ENCODE data around the gene SPAG8. TPM values are rescaled to one million over a fixed set of nuclear protein-coding genes. Genes with fewer than 3 reads are reported as not detected.

The SPAG8 gene
- total RNA-seq, 1 experiment from 2014 or later = 0.07 TPM

DNA sequence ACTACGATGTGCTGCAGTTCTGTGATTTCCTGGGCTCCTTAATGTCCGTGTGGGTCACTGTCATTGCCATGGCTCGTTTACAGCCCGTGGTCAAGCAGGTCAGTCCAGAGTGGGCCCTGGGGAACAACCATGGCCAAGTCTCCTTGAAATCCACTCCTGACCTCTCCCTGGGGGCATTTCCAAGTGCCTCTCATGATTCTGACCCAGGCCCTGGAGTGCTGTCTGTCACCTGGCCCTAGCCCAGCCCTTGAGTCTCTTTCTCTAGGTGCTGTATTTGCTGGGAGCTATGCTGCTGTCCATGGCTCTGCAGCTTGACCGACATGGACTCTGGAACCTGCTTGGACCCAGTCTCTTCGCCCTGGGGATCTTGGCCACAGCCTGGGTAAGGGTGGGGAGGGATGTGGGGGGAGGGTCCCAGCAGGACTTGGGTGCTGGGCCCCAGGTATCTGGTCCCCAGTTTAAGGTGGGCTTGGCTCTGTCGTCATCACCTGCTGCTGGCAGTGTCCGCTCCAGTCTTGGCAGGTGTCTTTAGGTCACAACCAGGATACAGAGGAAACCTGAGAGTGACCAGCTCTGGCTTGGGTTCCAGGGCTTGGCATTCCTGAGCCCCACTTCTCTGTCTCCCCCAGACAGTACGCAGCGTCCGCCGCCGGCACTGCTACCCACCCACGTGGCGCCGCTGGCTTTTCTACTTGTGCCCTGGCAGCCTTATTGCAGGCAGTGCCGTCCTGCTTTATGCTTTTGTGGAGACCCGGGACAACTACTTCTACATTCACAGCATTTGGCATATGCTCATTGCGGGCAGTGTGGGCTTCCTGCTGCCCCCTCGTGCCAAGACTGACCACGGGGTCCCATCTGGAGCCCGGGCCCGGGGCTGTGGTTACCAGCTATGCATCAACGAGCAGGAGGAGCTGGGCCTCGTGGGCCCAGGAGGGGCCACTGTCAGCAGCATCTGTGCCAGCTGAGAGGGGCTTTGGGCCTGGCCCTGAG, 41.1 kb upstream of the SPAG8 start:
- no peak for DNase-seq
- H3K4me2 ChIP-seq (ENCODE audit: low read depth, low read length, poor library complexity, severe bottlenecking) = no peak overlapping the region
- H3K4me3 ChIP-seq (ENCODE audit: low read length) = no peak overlapping the region
- peaks cover 3% of the 10 kb centered on the region for H3K4me1 ChIP-seq (ENCODE audit: low read length)
- no peaks in the 10 kb centered on the region for H3K9me3 ChIP-seq (ENCODE audit: low read length)
- no peak overlapping the region for H3K27ac ChIP-seq (ENCODE audit: low read length)
- no peaks in the 10 kb centered on the region for H3K27me3 ChIP-seq (ENCODE audit: low read length)
- no peaks in the 10 kb centered on the region for H3K9me2 ChIP-seq (replicated peaks; ENCODE audit: insufficient read depth, low read length)
- H3K79me2 ChIP-seq (ENCODE audit: low read length) = no peaks in the 10 kb centered on the region
- no peak overlapping the region for H2AFZ ChIP-seq (ENCODE audit: low read length)
- no peaks in the 10 kb centered on the region for H3K36me3 ChIP-seq (ENCODE audit: insufficient read depth, low read length)
- no peak overlapping the region for H3K9ac ChIP-seq (ENCODE audit: low read length)
- no peaks in the 10 kb centered on the region for H4K20me1 ChIP-seq (ENCODE audit: insufficient read depth, low read depth, low read length)

DNA sequence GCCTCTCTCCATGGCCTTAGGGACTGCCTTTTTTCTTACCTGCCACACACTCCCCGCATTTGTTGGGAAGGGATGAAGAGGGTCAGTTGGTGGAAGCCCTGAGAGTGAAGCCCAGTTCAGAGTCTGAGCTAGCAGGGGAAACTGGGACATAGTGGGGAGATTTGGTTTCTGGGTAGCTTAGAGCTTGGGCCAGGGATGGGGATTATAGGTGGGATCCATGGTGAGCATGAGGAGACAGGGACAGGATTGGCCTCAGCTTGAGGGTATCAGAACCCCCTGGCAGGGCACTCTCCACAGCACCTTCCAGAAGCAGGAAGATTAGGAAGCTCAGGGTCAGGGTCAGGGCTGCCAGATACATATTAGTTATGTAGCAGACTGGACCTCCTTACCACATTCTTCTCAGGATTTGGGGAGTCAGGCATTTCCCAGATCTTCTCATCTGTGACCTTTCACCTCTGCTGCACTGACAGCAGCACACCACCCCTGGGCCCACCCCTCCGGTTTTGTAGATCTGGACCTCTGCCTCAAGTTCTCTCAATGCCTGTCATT, 40.3 kb upstream of the SPAG8 start:
- no peaks in the 10 kb centered on the region for H3K79me2 ChIP-seq (ENCODE audit: low read length)
- H3K9me2 ChIP-seq (replicated peaks; ENCODE audit: insufficient read depth, low read length) = no peaks in the 10 kb centered on the region
- H3K9ac ChIP-seq (ENCODE audit: low read length) = no peak overlapping the region
- H3K9me3 ChIP-seq (ENCODE audit: low read length) = no peaks in the 10 kb centered on the region
- H2AFZ ChIP-seq (ENCODE audit: low read length) = no peak overlapping the region
- peaks cover 7% of the 10 kb centered on the region for H3K4me1 ChIP-seq (ENCODE audit: low read length)
- no peaks in the 10 kb centered on the region for H4K20me1 ChIP-seq (ENCODE audit: insufficient read depth, low read depth, low read length)
- no peak overlapping the region for H3K27ac ChIP-seq (ENCODE audit: low read length)
- H3K4me3 ChIP-seq (ENCODE audit: low read length) = no peak overlapping the region
- no peaks in the 10 kb centered on the region for H3K36me3 ChIP-seq (ENCODE audit: insufficient read depth, low read length)
- no peak overlapping the region for H3K4me2 ChIP-seq (ENCODE audit: low read depth, low read length, poor library complexity, severe bottlenecking)
- H3K27me3 ChIP-seq (ENCODE audit: low read length) = no peaks in the 10 kb centered on the region
- no peak for DNase-seq

DNA sequence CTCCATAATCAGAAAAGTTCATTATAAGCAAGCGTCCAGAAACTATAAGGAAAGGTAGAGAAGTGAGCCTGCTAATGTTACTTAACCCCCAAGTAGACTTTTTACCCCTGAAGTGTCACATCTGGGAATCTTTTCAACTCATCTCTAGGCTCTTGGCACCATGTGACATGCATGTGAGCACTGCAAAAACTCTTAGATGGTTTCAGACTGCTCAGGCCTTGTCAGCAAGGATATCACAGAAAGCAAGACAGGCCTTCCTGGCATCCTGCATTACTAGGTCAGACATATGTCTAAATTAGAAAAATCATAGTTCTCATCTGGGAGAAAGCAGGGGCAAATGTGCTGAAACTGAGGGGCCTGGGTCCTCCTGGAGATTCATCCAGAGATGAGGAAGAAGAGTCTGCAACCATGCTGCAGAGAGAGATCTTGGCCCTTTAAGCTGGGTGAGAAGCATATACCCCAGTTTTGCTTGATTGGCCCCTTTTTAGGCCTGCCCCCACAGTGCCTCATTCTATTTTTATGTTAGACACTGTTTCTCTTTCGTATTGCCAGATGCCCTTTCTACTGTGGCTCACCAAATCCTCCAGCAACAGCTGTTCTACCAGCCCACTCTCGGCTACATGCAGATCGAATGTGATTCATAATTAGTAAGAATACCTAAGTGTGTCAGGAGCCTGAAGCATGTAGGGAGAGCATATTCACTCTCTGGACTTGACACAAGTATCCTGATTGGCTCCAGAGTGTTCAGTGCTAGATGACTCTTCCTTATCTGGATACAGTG, 35.9 kb upstream of the SPAG8 start:
- Histone ChIP-seq H4K20me1 (ENCODE audit: insufficient read depth, low read depth, low read length) (no peaks in the 10 kb centered on the region), H3K36me3 (ENCODE audit: insufficient read depth, low read length) (no peaks in the 10 kb centered on the region), H3K9me2 (replicated peaks; ENCODE audit: insufficient read depth, low read length) (no peaks in the 10 kb centered on the region), H3K9ac (ENCODE audit: low read length) (no peak overlapping the region), H3K4me2 (ENCODE audit: low read depth, low read length, poor library complexity, severe bottlenecking) (peak overlapping the region; percentile 0), H3K27ac (ENCODE audit: low read length) (no peak overlapping the region), H3K79me2 (ENCODE audit: low read length) (no peaks in the 10 kb centered on the region), H3K4me3 (ENCODE audit: low read length) (no peak overlapping the region), H3K27me3 (ENCODE audit: low read length) (no peaks in the 10 kb centered on the region), H2AFZ (ENCODE audit: low read length) (no peak overlapping the region), H3K9me3 (ENCODE audit: low read length) (no peaks in the 10 kb centered on the region), H3K4me1 (ENCODE audit: low read length) (peaks cover 22% of the 10 kb centered on the region)
- DNase-seq = peak; percentile 49

DNA sequence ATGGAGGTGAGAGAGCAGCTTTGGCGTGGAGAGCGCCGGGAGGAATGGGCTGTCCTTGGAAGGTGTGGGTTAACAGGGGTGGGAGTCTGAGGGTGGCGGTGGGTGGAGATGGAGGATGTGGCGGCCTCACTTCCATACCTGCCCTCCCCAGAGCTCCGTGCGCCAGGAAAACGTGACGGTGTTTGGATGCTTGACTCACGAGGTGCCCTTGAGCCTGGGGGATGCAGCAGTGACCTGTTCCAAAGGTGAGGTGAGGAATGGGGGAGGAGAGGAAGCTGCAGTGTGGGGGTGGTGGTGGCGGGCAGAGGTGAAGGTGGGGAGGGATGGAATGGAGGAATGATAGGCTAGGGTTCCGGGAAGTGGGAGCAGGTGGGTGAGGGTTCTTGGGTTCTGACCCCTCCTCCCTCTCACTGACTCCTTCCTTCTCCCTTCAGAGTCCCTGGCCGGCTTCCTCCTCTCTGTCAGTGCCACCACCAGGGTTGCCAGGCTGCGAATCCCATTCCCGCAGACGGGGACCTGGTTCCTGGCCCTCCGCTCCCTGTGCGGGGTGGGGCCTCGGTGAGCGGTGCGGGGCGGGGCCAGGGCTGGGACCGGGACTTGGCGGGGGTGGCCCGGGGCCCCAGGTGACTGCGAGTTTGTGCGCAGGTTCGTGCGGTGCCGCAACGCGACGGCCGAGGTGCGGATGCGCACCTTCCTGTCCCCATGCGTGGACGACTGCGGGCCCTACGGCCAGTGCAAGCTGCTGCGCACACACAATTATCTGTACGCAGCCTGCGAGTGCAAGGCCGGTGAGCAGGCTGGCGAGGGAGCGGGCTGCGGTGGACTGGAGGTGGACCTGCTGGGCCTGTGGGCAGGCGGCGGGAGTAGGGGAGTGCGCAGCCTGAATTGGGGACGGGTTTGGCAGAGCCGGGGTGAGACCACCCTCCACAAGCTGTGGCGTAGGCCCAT, 34.0 kb upstream of the SPAG8 start:
- no peak for DNase-seq
- H3K9me2 ChIP-seq (replicated peaks; ENCODE audit: insufficient read depth, low read length) = no peaks in the 10 kb centered on the region
- H3K4me2 ChIP-seq (ENCODE audit: low read depth, low read length, poor library complexity, severe bottlenecking) = no peak overlapping the region
- H4K20me1 ChIP-seq (ENCODE audit: insufficient read depth, low read depth, low read length) = no peaks in the 10 kb centered on the region
- H3K9me3 ChIP-seq (ENCODE audit: low read length) = no peaks in the 10 kb centered on the region
- no peaks in the 10 kb centered on the region for H3K36me3 ChIP-seq (ENCODE audit: insufficient read depth, low read length)
- H3K27me3 ChIP-seq (ENCODE audit: low read length) = no peaks in the 10 kb centered on the region
- H2AFZ ChIP-seq (ENCODE audit: low read length) = no peak overlapping the region
- H3K4me3 ChIP-seq (ENCODE audit: low read length) = no peak overlapping the region
- peaks cover 22% of the 10 kb centered on the region for H3K4me1 ChIP-seq (ENCODE audit: low read length)
- H3K27ac ChIP-seq (ENCODE audit: low read length) = no peak overlapping the region
- H3K79me2 ChIP-seq (ENCODE audit: low read length) = no peaks in the 10 kb centered on the region
- H3K9ac ChIP-seq (ENCODE audit: low read length) = no peak overlapping the region

DNA sequence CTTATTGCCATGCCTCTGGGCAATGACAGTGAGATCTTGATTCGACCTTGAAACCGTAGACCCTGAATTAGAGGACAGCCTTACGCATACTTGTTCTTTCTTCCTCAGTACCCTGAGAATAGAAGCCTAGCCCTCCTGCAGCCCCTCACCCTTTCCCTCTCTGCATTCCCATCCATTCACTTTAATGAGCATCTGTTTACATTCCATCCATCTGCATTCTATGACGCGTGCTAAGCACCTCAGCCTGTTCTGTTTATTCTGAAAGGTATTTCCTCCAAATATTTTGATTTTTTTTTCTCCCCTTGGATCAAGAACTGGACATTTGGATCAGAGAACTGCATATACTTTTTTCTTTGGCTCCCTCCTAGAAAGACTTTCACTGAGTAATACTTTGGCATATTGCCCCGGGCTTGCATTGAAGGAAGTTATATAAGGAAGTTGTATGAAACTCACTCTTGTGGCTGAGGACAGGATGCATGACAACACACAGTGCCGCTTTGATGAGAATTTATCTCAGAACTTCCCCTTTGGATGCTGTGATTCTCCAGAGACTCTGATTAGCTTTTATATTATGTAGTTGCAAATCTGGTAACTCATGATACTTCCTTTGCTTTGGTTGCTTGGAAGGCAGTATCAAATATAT, 32.7 kb upstream of the SPAG8 start:
- Histone ChIP-seq H4K20me1 (ENCODE audit: insufficient read depth, low read depth, low read length) (no peaks in the 10 kb centered on the region), H3K4me3 (ENCODE audit: low read length) (no peak overlapping the region), H3K27ac (ENCODE audit: low read length) (no peak overlapping the region), H3K79me2 (ENCODE audit: low read length) (no peaks in the 10 kb centered on the region), H3K4me1 (ENCODE audit: low read length) (peaks cover 22% of the 10 kb centered on the region), H3K36me3 (ENCODE audit: insufficient read depth, low read length) (no peaks in the 10 kb centered on the region), H3K9ac (ENCODE audit: low read length) (no peak overlapping the region), H3K9me3 (ENCODE audit: low read length) (no peaks in the 10 kb centered on the region), H2AFZ (ENCODE audit: low read length) (no peak overlapping the region), H3K9me2 (replicated peaks; ENCODE audit: insufficient read depth, low read length) (no peaks in the 10 kb centered on the region), H3K27me3 (ENCODE audit: low read length) (no peaks in the 10 kb centered on the region), H3K4me2 (ENCODE audit: low read depth, low read length, poor library complexity, severe bottlenecking) (peak overlapping the region; percentile 2)
- peak; percentile 72 for DNase-seq

DNA sequence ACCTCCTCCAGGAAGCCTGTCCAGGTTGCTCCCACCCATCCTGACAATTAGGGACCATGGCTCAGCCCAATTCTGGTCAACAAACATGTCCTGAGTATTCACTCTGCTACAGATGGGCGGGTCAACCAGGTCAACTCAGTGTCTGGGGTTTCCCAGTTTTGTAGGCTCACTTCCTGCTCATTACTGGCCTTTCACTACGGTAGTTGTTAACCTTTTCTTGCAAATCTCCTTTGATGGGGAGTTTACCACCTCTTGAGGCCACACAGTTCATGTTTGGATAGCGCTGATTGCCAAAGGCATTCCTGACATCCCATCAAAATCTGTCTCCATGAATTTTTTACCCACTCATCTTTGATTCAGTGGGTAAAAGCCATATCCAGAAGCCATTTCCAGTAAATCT, 30.7 kb upstream of the SPAG8 start:
- no peak overlapping the region for H2AFZ ChIP-seq (ENCODE audit: low read length)
- no peak for DNase-seq
- no peak overlapping the region for H3K4me3 ChIP-seq (ENCODE audit: low read length)
- H4K20me1 ChIP-seq (ENCODE audit: insufficient read depth, low read depth, low read length) = no peaks in the 10 kb centered on the region
- no peak overlapping the region for H3K27ac ChIP-seq (ENCODE audit: low read length)
- H3K9me2 ChIP-seq (replicated peaks; ENCODE audit: insufficient read depth, low read length) = no peaks in the 10 kb centered on the region
- H3K27me3 ChIP-seq (ENCODE audit: low read length) = no peaks in the 10 kb centered on the region
- peaks cover 16% of the 10 kb centered on the region for H3K4me1 ChIP-seq (ENCODE audit: low read length)
- H3K9me3 ChIP-seq (ENCODE audit: low read length) = no peaks in the 10 kb centered on the region
- H3K79me2 ChIP-seq (ENCODE audit: low read length) = no peaks in the 10 kb centered on the region
- no peak overlapping the region for H3K9ac ChIP-seq (ENCODE audit: low read length)
- H3K4me2 ChIP-seq (ENCODE audit: low read depth, low read length, poor library complexity, severe bottlenecking) = no peak overlapping the region
- no peaks in the 10 kb centered on the region for H3K36me3 ChIP-seq (ENCODE audit: insufficient read depth, low read length)

DNA sequence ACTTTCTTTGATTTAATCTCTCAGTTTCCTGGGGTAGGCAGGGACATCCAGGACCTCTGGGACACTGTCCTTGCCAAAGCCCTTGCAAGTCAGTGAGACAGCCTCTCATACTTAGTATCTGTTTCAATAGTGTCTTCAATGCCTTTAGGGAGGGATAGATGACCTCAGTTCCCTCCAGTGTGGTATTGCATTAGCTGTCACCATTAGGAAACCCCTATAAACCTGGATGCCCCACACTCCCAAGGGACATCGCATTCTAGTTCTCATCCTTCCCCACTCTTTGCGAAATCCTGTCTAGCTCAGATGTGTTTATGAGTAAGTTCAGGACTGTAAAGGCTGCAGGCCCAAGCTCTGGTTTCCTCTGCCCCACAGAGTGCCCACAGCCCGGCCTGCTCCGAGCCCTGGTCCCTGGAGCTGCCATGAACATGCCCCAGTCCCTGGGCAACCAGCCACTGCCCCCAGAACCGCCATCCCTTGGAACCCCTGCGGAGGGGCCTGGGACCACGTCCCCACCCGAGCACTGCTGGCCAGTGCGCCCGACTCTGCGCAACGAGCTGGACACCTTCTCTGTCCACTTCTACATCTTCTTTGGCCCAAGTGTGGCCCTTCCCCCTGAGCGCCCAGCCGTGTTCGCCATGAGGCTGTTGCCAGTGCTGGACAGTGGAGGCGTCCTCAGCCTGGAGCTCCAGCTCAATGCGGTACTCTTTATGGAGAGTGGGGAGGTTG, 30.1 kb upstream of the SPAG8 start:
- no peak overlapping the region for H2AFZ ChIP-seq (ENCODE audit: low read length)
- no peak overlapping the region for H3K4me2 ChIP-seq (ENCODE audit: low read depth, low read length, poor library complexity, severe bottlenecking)

More for the DNA sequence above, 30.1 kb upstream of the SPAG8 start:
- Histone ChIP-seq H3K36me3 (ENCODE audit: insufficient read depth, low read length) (no peaks in the 10 kb centered on the region), H3K27me3 (ENCODE audit: low read length) (no peaks in the 10 kb centered on the region), H3K27ac (ENCODE audit: low read length) (no peak overlapping the region), H3K9ac (ENCODE audit: low read length) (no peak overlapping the region), H3K4me1 (ENCODE audit: low read length) (peaks cover 15% of the 10 kb centered on the region), H3K9me2 (replicated peaks; ENCODE audit: insufficient read depth, low read length) (no peaks in the 10 kb centered on the region), H4K20me1 (ENCODE audit: insufficient read depth, low read depth, low read length) (no peaks in the 10 kb centered on the region), H3K9me3 (ENCODE audit: low read length) (no peaks in the 10 kb centered on the region), H3K79me2 (ENCODE audit: low read length) (no peaks in the 10 kb centered on the region), H3K4me3 (ENCODE audit: low read length) (no peak overlapping the region)
- DNase-seq = no peak

Measured in Karpas-422 (cell line).